ACHN (cell line): ENCODE measurements around the gene ISG20.

ENCODE experiments used
- DNase-seq: peaks from one replicate; pipeline ENCODE4 v3.0.0-alpha.2; 2015
- in situ Hi-C: cut with HindIII; loops from 2 replicates; pipeline ENCODE4 v1.10.0; 2017; ENCODE audit warnings: low sequenced_read_pairs, low pct_ligation_motif_present, low pct_unique_long_range_greater_than_20kb

The ISG20 gene

DNA sequence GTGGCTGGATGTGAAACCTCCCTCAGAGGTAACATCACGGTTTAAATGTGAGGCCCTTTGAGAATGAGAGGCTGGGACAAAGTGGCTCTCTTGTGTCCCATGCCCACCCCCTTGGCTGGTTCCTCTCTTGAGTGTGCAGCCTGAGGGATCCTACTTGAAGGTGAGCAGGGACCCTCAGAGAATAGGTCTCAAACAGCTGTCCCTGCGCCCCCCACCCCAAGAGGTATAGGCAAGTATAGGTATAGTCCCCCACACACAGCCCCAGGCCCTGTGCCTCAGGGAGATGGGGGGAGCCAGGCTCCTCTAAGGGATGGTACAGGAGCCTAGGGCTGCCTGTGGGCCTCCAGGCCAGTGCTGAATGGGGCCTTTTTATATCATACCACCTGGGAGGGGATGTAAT lies 61.9 kb downstream of the ISG20 start:
- DNase-seq, result no peak
- in situ Hi-C loops, result no loop called here

DNA sequence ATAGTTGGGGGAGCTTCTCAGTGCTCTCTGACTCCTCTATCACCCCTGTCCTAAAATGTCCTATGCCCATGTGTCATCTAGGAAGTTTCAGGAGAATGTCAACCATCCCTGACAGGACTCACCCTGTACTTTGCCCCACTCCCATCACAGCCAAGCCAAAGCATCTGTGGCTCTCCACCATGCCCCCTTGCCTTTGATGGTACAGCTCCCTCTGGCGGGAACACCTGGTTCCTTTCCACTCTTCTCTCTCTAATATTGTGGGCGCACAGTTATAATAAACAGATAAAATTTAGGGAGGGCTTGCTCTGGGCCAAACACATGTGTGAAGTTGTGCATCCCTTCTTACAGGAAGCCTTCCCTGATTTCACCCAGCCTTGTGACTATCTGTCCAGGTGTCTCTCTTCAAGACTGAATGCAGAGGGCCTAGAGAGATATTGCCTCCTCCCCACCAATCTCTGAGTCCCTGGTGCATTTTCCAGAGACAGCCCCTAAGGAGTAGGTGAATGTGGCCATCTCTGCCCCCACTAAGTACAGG lies 62.8 kb downstream of the ISG20 start:
- in situ Hi-C loops, result no loop called here
- no peak for DNase-seq

DNA sequence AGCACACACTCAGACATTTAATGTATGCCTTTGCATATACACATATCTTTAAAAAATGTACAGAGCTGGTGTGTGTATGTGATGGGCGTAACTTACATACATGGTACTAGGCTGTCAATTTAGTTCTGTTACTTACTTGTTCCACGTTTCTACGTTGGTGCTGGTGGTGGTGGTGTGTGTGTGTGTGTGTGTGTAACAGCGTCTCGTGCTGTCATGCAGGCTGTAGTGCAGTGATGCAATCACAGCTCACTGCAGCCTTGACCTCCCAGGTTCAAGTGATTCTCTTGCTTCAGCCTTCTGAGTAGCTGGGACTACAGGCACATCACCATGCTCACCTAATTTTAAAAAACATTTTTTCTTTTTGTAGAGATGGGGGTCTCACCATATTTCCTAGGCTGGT lies 64.2 kb downstream of the ISG20 start:
- no peak for DNase-seq
- in situ Hi-C loops, result no loop called here

DNA sequence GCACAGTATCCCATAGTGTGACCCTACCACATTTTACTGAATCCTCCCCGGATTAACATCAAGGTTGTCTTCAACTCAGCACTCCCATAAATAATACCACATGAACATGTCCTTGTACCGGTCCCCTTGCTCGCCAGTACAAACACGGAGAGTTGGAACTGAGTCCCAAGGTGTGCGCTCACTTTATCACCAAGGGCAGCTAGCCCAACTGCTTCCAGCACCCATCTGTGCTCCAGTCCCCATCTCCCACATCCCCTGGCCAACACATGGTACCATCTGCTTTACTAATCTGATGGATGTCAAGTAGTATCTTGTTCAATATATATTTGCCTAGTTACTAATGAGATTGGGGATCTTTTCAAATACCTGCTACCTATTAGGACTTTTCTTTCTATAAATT lies 64.7 kb downstream of the ISG20 start:
- no peak for DNase-seq

DNA sequence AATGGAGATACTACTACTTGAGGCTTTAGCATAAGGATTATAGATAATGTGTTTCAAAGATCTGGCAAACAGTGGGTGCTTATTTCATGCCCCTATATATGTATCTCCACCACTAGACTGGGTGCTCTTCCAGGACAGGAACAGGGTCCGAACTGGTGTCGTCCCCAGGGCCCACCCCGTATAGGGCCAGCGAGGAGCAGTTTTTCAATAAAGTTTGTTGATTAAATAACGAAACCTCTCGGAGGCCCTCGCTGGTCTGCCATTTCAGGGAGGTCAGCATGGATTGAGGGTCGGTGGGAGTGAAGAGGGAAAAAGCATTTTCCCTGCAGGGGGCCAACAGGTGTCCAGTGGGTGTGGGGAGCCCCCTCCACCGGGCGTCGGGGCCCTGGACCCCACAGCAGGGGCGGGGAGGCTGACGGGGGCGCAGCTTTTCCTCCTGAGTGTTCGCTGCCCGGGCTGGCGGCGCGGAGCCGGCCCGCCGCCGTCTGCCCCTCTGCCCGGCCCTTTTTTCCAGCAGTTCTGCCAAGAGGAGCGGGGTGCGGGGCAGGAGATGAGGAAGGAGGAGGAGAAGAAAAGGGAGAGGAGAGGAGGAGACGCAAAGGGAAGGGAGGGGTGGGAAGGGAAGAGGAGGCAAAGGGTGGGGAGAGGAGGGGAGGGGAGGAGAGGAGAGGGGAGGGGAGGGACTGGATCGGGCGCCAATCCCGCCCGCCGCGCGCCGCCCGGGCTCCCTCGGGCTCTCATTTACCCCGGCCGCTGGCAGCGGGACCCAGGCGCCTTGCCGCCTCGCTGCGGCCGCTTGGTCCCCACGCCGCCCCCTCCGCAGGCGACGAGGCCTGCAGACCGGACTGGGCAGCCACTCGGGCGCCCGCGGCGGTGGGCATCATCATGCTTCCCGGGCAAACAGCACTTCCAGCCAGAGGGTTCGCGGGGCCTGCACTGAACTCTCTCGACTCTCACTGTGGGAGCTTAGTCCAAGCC lies 66.3 kb downstream of the ISG20 start:
- DNase-seq, result no peak
- in situ Hi-C loops, result no loop called here

More for the DNA sequence above, 64.7 kb downstream of the ISG20 start:
- in situ Hi-C loops, result no loop called here

DNA sequence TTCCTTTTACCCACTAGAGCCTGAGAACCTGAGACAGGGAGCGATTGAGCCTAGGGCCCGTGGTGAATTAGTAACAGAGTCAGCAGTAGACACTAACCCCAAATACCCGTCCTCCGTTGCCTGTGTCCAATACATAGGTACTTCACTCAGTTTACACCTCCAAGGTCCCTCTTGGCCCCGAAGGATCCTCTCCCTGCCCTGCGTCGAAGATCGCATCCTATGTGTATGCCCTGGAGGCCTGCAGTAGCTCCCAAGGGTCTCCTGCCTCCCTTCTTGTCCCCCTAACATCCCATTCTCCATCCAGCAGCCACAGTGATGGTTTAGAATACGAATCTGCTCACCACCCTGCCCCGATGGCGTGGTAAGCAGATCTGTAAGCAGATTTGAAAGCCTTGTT lies 67.0 kb downstream of the ISG20 start:
- in situ Hi-C loops, result no loop called here

More for the DNA sequence above, 67.0 kb downstream of the ISG20 start:
- no peak for DNase-seq
